Heart right ventricle (tissue), 16 donors: ENCODE measurements around the gene LAMP5. TPM values are rescaled to one million over a fixed set of nuclear protein-coding genes. Genes with fewer than 3 reads are reported as not detected.

Experiments used
- ATAC-seq, 8 donors: fragments of 200-7000 bp; cut with Tn5 transposase; one replicate each; pipeline ENCODE4 v1.9.1; 2020; ENCODE audit warnings: mild to moderate bottlenecking in 8 of 8, moderate library complexity in 8 of 8, moderate number of reproducible peaks in 1 of 8
- DNase-seq, 2 donors: peaks; one replicate each; pipeline ENCODE4 v3.0.0-alpha.2; 2020
- H3K27ac ChIP-seq, 10 donors: fragments of 200-600 bp; sonication (generic) in 2 of 10; one replicate each; pipeline versions ENCODE4 v1.5.0 to v1.8.0; 2020 to 2022; ENCODE audit warnings: mild to moderate bottlenecking in 3 of 10
- H3K27me3 ChIP-seq, 7 donors: fragments of 200-600 bp; one replicate each; pipeline ENCODE4 v1.8.0; 2021 to 2022; ENCODE audit warnings: mild to moderate bottlenecking in 2 of 7
- H3K36me3 ChIP-seq, 9 donors: fragments of 200-600 bp; sonication (generic) in 1 of 9; one replicate each; pipeline versions ENCODE4 v1.5.0 to v1.8.0; 2020 to 2022; ENCODE audit warnings: mild to moderate bottlenecking in 2 of 9
- H3K4me1 ChIP-seq, 9 donors: fragments of 200-600 bp; sonication (generic) in 1 of 9; one replicate each; pipeline versions ENCODE4 v1.5.0 to v1.8.0; 2020 to 2022; ENCODE audit warnings: mild to moderate bottlenecking in 4 of 9
- H3K4me3 ChIP-seq, 10 donors: fragments of 200-600 bp; sonication (generic) in 2 of 10; one replicate each; pipeline versions ENCODE4 v1.5.0 to v1.8.0; 2020 to 2022; ENCODE audit warnings: mild to moderate bottlenecking in 7 of 10, moderate library complexity in 2 of 10
- H3K9me3 ChIP-seq, 11 donors: fragments of 200-600 bp in 10 of 11; sonication (generic) in 2 of 11; one replicate each; pipeline versions ENCODE4 v1.5.0 to v1.8.0; 2013 to 2022; ENCODE audit warnings: mild to moderate bottlenecking in 2 of 11, control low read depth in 1 of 11, moderate library complexity in 1 of 11
- WGBS, 2 donors: extraction: QIAGEN DNeasy Blood & Tissue Kit; methylation state at CpG; one replicate each; pipeline ENCODE4 v1.1.7; 2013; ENCODE audit warnings: inconsistent platforms in 1 of 2; 5-methylcytosine and 5-hydroxymethylcytosine counted together
- intact Hi-C, 10 donors: fragments of 100-400 bp; cut with DNase I; formaldehyde crosslinking; loops; one replicate each; pipeline versions ENCODE4 v1.11.1 to v1.14.2; 2022
- long read RNA-seq, 3 donors: library from polyadenylated mRNA; unstranded; transcript quantifications; one replicate each; pipeline ENCODE4 v2.0.0, GENCODE V29; 2020 to 2021
- polyA plus RNA-seq, 2 donors: library from polyadenylated mRNA; stranded (reverse); fragments of 200-250 nt; gene quantifications; one replicate each; pipeline ENCODE4 v1.2.3, GENCODE V29; 2013
- total RNA-seq, 10 donors: library from RNA; stranded (reverse); fragmentation: NEBNext Ultra II Directional in 3 of 10; extraction: Animal tissue kit (Norgen Biotek cat#: 25700) in 3 of 10; gene quantifications; one replicate each; pipeline versions ENCODE4 v1.2.1 to v1.2.4, GENCODE V29; 2021 to 2023
- TF ChIP-seq, protein P1 (sequence below), 9 donors: fragments of 200-600 bp; sonication (generic) in 2 of 9; IDR thresholded peaks; one replicate each; pipeline versions ENCODE4 v1.5.0 to v1.8.0; 2021 to 2022; ENCODE audit warnings: antibody characterized with exemption in 9 of 9, mild to moderate bottlenecking in 5 of 9, moderate library complexity in 1 of 9
- donor health status: Arrhythmogenic right ventricular cardiomyopathy.
- donor health status: ischemic (EF 13 %, LVEDD 7.1; RV severe dilation, severe dysfunction).
- donor health status: healthy with polysubstance abuse.
- donor health status: DM: no; HTN: yes; CAD: no.
- donor health status: DM: no; HTN: no; CAD: no.
- donor health status: ischemic (EF 25% LVEDD 6.9; RV normal size, moderate dysfunction).
- donor health status: ischemic (EF 25% LVEDD 5.7; RV mildly dilated, moderate dysfunction).
- donor health status: healthy.
- donor health status: DM: yes; HTN: yes; CAD: no.
- donor health status: Ischemic cardiomyopathy.
- donor health status: ischemic (EF 35%, LVEDD 5.7; RV mildly dilated, moderate dysfunction).
- donor health status: nonischemic (EF 11% LVEDD 7.7; RV severe dilation, severe dysfunction).
- donor health status: DM: yes; HTN: yes; CAD: no.
- donor health status: PGD.
- donor health status: ischemic (EF 29% LVEDD 5.4; RV normal size, mild dysfunction).
- donor health status: nonischemic (EF 23%, LVEDD 6.1; RV moderate dilation, normal function).

LAMP5 gene, protein sequence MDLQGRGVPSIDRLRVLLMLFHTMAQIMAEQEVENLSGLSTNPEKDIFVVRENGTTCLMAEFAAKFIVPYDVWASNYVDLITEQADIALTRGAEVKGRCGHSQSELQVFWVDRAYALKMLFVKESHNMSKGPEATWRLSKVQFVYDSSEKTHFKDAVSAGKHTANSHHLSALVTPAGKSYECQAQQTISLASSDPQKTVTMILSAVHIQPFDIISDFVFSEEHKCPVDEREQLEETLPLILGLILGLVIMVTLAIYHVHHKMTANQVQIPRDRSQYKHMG
- total RNA-seq, result under 1 TPM in 4 of 10 donors, not detected in 6; 0.10 to 0.16 (median 0.12) TPM
- polyA plus RNA-seq, result under 1 TPM in 1 of 2 donors, not detected in 1; 0.04 TPM
- long read RNA-seq, donor 1, result 0 reads
- long read RNA-seq, donor 2, result 0 reads
- long read RNA-seq, donor 3, result 0 reads

DNA sequence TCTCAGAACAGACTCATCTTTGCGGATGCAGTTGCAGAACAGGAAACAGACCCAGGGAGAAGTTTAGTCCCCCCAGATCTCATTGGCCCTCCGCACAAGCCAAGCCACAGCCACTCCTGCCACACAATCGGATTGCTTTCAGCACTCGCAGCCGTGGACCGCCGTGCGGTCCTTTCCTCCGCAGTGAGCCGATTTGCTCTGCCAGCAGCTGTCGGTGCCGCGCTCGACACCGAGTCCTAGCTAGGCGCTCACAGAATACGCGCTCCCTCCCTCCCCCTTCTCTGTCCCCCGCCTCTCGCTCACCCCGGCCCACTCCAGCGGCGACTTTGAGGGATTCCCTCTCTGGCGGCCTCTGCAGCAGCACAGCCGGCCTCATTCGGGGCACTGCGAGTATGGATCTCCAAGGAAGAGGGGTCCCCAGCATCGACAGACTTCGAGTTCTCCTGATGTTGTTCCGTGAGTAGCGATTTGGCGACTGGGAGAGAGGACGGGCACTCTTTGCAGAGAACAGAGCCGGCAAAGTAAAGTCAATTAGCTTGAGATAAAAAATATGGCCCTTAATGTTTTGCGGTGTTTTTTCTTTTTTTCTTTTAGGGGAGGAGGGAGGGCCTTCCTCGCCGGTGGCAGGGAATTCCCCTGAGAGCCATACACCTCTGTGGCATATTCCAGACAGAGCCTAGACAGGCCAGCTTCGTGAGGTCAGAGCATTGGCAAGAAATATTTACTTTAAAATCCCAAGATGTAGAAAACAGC, at the start of gene LAMP5:
Gene LAMP5 (plus strand): TSS at position 130 of the 753 bp plus-strand sequence. CDS start 263 bp downstream, at position 393.
- WGBS, 2 donors, result 1 to 2% methylated on average over 38 of the region's 38 CpGs
- Histone ChIP-seq H3K4me3 (peak within 1 kb of the TSS in 7 of 10 donors; percentile 11 to 42 (median 38)), H3K27me3 (peaks cover 6 to 99% (median 91%) of the 10 kb centered on the region in 7 donors), H3K9me3 (no peaks in the 10 kb centered on the region), H3K36me3 (no peaks in the 10 kb centered on the region), H3K4me1 (peaks cover 0 to 30% (median 25%) of the 10 kb centered on the region in 9 donors), H3K27ac (no peak within 1 kb of the TSS)
- DNase-seq, result peak in 1 of 2 donors; percentile 12
- intact Hi-C loops, result no loop called here
- TF ChIP-seq, protein P1, sequence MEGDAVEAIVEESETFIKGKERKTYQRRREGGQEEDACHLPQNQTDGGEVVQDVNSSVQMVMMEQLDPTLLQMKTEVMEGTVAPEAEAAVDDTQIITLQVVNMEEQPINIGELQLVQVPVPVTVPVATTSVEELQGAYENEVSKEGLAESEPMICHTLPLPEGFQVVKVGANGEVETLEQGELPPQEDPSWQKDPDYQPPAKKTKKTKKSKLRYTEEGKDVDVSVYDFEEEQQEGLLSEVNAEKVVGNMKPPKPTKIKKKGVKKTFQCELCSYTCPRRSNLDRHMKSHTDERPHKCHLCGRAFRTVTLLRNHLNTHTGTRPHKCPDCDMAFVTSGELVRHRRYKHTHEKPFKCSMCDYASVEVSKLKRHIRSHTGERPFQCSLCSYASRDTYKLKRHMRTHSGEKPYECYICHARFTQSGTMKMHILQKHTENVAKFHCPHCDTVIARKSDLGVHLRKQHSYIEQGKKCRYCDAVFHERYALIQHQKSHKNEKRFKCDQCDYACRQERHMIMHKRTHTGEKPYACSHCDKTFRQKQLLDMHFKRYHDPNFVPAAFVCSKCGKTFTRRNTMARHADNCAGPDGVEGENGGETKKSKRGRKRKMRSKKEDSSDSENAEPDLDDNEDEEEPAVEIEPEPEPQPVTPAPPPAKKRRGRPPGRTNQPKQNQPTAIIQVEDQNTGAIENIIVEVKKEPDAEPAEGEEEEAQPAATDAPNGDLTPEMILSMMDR (IDR thresholded peaks at IDR 0.05), result no peak
- peak in 7 of 8 donors; percentile 36 to 80 (median 69) for ATAC-seq

DNA sequence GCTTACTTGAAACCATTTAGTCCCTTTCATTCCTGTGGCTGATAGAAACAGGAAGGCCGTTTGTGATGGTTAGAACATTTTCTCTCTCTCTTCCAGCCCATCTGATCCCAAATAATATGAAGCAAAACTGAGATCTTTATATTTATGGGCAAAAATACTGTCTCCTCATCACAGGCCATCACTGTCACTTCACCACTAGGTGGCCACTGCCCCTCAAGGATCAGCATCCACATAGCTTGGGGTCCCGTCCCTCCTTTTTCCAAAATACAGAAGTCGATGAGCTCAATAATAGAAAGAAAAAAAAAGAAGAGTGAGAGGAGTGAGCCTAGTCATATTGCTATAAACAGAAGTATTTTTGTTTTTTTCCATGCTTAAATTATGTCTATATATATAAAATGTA, 46.4 kb upstream of the LAMP5 start:
- no peaks in the 10 kb centered on the region for H3K4me1 ChIP-seq
- no peak overlapping the region for H3K27ac ChIP-seq
- 50 to 59% methylated on average over 3 of the region's 3 CpGs for WGBS, 2 donors
- no peak overlapping the region for H3K4me3 ChIP-seq
- DNase-seq (no peak), ATAC-seq (no peak)
- TF ChIP-seq, protein P1 (IDR thresholded peaks at IDR 0.05), result peak in 7 of 9 donors; percentile 13 to 58 (median 43)
- no peaks in the 10 kb centered on the region for H3K27me3 ChIP-seq
- intact Hi-C loops, result loop anchor here in 1 of 10 donors (5.0 kb wide), 1 partner anchor 144 kb away; no protein-coding TSS in a partner anchor
- H3K9me3 ChIP-seq, result peaks cover 0 to 17% (median 0%) of the 10 kb centered on the region in 11 donors
- H3K36me3 ChIP-seq, result peaks cover 0 to 47% (median 0%) of the 10 kb centered on the region in 9 donors

DNA sequence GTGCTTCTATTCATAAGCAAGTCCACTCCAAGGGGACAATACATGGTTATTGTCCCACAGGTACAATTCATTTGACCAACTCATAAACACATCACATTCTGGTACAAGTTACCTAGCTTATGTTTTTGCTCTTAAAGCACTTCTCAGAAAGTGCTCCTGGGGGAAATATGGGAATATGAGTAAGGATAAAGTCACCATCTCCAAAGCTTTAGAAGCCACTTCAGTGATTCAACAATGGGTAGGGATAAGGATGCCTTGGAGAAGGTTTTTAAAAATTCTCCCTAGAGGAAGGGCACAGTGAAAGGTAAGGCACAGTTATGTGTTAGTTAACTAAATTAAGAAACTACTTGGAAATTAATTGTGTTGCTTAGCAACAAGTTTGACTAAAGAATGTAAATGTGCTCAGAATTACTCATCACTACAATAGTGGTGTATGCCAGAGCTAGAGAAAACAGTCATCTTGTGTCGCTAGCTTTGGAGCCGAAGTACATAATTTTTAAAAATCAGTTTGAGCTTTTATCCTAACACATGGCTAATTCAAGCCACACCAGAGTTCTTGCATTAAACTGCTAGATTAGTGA, 39.5 kb upstream of the LAMP5 start:
- 97% methylated on average over 2 of the region's 2 CpGs for WGBS, 2 donors
- Histone ChIP-seq H3K9me3 (no peaks in the 10 kb centered on the region), H3K27me3 (no peaks in the 10 kb centered on the region), H3K36me3 (peaks cover 0 to 95% (median 7%) of the 10 kb centered on the region in 9 donors), H3K4me1 (no peaks in the 10 kb centered on the region), H3K27ac (no peak overlapping the region), H3K4me3 (no peak overlapping the region)
- ATAC-seq (no peak), DNase-seq (no peak)
- TF ChIP-seq, protein P1 (IDR thresholded peaks at IDR 0.05), result no peak
- intact Hi-C loops, result loop anchor here in 1 of 10 donors (10.0 kb wide), 1 partner anchor 130 kb away; no protein-coding TSS in a partner anchor

DNA sequence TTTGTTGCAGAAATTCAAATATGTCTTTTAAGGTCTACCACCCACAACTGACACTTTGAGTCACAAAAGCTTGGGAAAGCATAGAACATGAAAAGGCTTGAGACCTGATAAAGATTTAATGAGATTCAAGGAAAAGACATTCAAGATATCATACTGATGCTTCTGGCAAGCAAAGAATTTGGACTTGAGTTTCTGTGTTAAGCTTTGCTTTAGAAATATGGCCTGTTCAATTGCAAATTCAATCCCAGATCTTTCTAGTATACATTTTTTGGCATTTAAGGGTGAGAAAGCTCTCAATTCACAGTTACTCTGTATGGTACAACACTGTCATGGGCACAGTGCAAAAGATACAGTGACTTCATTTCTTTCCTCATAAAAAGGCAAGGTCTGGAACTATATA, 38.9 kb upstream of the LAMP5 start:
- intact Hi-C loops, result loop anchor here in 1 of 10 donors (10.0 kb wide), 1 partner anchor 129 kb away; no protein-coding TSS in a partner anchor
- Histone ChIP-seq H3K27ac (no peak overlapping the region), H3K27me3 (no peaks in the 10 kb centered on the region), H3K36me3 (peaks cover 0 to 100% (median 7%) of the 10 kb centered on the region in 9 donors), H3K4me1 (no peaks in the 10 kb centered on the region), H3K9me3 (no peaks in the 10 kb centered on the region), H3K4me3 (no peak overlapping the region)
- no peak for ATAC-seq
- no peak for DNase-seq
- TF ChIP-seq, protein P1 (IDR thresholded peaks at IDR 0.05), result no peak
